HG03196 (cell line): ENCODE results near the gene FUT9.
"Not testable (repeated sequence)": the region's sequence is repeated elsewhere in the genome, so short reads cannot be mapped to it uniquely, and the experiment has no call there.

ENCODE experiments used
- ATAC-seq: cut with Tn5 transposase; IDR thresholded peaks from one replicate; pipeline ENCODE4 v1.9.1; 2021; ENCODE audit not compliant: unreplicated experiment

Gene FUT9

GRCh38 chr6:96184798-96185197 lies 169.0 kb downstream of the FUT9 start:
- no peak for ATAC-seq

DNA sequence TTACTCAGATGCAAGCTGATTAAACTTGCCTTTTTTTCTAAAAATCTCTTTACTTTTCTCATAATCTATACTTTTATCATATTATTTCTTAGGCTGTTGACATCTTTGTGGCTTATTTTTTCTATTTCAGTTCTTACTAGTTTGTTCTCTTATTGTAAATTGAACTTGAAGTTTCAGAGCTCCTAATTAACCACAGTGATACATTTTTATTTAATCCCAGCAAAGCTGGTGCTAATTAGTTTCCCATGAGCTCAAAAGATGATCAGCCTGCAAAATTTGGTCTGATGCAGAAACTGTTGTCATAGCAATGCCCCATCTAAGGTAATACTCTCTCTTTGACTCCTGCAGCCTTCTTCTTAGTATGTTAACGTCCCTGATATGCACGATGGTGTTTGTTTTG lies 170.3 kb downstream of the FUT9 start:
- ATAC-seq = no peak

- no peak for ATAC-seq
Measured at GRCh38 chr6:96186516-96187195, 170.9 kb downstream of the FUT9 start.

GRCh38 chr6:96194675-96195074 lies 178.9 kb downstream of the FUT9 start:
- ATAC-seq = no peak

- ATAC-seq = no peak
Measured at GRCh38 chr6:96195272-96195671, 179.5 kb downstream of the FUT9 start.

- no peak for ATAC-seq
Measured at GRCh38 chr6:96196633-96197032, 180.9 kb downstream of the FUT9 start.

DNA sequence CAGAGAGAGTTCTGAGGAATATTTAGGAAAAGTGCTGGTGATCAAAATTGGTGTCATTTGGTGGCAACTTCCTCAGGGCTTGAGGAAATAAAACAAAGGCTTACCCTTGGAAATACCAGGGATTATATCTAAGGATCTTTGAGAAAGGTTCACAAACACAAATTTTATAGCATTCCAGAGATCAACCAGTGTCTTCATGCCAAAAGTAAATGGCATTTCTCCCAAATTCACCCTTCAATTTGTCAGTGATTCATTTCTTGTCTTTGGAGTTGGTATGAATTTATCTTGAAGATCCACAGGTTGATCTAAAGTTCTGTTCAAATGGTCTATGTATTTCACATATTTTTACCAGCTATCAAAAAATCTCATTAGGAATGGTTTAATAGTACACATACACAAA lies 181.5 kb downstream of the FUT9 start:
- ATAC-seq = no peak

GRCh38 chr6:96202571-96202970 lies 186.8 kb downstream of the FUT9 start:
- no peak for ATAC-seq

DNA sequence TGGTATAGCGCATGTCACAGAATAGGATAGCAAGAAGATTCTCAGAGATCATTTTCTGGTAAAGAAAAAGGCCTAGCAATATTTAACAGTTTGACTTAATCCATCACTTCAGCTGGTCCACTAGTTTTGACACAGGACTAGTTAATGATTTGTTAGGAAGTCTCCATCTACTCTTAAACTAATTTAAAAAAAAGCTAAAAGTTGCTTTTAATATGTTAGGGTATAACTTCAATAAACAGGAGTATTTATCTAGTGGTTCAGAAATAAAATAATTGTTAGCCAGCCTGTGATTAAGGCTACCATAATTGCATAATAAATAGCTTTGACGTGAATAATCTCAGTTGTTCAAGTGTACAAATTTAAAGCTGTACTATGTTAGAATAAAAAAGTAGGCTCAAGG lies 195.6 kb downstream of the FUT9 start:
- no peak for ATAC-seq

DNA sequence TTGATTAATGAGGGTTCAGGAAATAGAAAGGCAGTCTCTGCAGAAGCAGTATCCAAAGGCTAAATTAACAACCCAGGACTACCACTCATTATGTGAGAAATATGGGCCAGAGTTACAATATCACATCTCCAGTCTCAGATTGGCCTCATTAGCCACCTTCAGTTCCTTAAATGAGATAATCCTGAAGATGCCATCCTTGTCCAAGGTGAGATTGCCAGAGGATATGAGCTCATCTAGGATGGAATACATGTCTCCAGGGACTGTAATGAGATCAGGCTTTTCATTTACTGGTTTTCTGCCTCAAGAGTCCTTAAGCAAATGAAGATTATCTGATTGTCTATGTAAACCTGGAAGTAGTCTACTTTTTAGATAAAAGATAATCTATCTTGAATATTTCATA lies 196.3 kb downstream of the FUT9 start:
- ATAC-seq = no peak

GRCh38 chr6:96213784-96214183 lies 198.0 kb downstream of the FUT9 start:
- ATAC-seq = no peak

DNA sequence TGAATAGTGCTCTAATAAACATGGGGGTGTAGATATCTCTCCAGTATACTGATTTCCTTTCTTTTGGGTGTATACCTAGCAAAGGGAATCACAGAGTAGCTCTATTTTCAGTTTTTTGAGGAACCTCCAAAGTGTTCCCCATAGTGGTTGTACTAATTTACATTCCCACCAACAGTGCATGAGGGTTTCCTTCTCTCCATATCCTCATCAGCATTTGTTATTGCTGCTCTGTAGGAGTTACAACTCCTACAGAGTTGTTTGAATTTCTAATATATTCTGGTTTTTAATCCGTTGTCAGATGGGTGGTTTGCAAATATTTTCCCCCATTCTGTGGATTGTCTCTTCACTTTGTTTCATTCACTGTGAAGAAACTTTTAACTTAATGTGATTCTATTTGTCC lies 207.9 kb downstream of the FUT9 start:
- no peak for ATAC-seq

GRCh38 chr6:96227135-96227534 lies 211.4 kb downstream of the FUT9 start:
- ATAC-seq = no peak

DNA sequence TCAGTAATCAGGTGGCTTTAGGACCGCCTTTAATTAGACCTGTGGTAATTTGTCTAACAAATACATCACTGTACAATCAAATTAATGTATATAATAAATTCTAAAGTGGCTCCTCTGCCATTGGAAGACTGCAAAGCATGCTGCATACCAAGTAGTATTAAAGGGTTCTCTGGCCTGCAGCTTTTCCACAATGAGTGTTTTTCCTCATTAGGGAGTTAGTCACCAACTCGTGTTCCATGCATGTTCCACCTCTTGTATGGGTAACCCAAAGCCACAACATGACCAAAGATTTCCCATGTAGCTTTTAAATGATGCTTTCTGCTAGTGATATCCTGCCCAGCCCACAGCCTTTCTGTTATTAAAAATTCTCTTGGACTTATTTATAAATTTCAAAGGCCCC lies 218.7 kb downstream of the FUT9 start:
- ATAC-seq = no peak

DNA sequence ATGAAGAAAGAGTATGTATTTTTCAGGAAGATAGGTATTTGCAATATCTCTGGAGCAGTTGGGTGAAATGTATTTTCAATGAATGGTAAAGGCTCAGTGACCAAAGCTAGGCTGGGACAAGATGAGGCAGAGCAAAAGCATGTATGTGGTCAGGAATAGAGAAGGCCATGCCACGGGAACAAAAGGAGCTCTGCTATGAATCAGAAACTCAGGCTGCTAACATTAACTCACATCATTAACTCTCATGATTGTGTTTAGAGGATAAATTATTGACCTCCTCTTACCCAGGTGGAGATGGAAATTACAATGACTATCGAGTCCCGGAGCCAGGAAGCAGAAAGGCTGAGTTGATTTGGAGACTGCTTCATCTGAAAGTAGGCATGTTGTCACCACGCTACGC lies 220.2 kb downstream of the FUT9 start:
- no peak for ATAC-seq

GRCh38 chr6:96236471-96236870 lies 220.7 kb downstream of the FUT9 start:
- no peak for ATAC-seq

DNA sequence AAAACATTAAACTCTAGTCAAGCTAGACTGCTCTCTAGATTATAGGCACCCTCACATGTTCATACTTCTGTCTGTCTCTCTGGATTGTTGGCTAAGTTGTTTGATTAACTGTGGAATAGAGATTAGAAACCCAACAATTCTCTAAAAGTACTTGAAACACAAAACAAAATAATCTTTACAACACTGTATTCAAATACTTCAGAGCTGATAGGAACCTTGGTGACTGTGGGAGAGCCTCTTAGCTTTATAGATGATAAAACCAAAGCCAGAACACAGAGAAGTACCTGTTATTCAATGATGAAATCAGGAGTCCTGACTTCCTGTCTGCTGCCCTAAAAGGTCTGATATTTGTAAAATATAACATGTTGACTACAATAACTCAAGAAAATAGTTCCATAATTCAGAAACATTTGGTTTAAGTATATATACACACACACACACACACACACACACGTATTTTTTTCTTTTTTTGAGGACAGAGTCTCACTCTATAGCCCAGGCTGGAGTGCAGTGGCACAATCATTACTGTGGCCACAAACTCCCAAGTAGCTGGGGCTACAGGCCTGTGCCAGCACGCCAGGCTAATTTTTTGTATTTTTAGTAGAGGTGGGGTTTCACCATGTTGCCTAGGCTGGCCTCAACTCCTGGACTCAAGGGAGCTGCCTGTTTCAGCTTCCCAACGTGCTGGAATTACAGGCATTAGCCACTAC lies 222.0 kb downstream of the FUT9 start:
- ATAC-seq = no peak

GRCh38 chr6:96246563-96246962 lies 230.8 kb downstream of the FUT9 start:
- ATAC-seq = no peak

- ATAC-seq = no peak
Measured at GRCh38 chr6:96249755-96250154, 234.0 kb downstream of the FUT9 start.

GRCh38 chr6:96257751-96258150 lies 242.0 kb downstream of the FUT9 start:
- ATAC-seq = no peak

DNA sequence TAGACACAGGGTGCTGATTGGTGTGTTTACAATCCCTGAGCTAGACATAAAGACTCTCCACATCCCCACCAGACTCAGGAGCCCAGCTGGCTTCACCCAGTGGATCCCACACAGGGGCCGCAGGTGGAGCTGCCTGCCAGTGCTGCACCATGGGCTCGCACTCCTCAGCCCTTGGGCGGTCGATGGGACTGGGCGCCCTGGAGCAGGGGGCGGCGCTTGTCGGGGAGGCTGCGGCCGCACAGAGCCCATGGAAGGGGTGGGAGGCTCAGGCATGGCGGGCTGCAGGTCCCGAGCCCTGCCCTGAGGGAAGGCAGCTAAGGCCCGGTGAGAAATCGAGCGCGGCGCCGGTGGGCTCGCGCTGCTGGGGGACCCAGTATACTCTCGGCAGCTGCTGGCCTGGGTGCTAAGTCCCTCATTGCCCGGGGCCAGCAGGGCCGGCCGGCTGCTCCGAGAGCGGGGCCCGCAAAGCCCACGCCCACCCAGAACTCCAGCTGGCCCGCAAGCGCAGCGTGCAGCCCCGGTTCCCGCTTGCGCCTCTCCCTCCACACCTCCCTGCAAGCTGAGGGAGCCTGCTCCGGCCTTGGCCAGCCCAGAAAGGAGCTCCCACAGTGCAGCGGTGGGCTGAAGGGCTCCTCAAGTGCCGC lies 245.1 kb downstream of the FUT9 start:
- not testable (repeated sequence) for ATAC-seq
